ENCODE results near the gene USP7. TPM values are rescaled to one million over a fixed set of nuclear protein-coding genes. Genes with fewer than 3 reads are reported as not detected.

USP7 gene
- total RNA-seq, 1 experiment from 2014 or later = 125 TPM

DNA sequence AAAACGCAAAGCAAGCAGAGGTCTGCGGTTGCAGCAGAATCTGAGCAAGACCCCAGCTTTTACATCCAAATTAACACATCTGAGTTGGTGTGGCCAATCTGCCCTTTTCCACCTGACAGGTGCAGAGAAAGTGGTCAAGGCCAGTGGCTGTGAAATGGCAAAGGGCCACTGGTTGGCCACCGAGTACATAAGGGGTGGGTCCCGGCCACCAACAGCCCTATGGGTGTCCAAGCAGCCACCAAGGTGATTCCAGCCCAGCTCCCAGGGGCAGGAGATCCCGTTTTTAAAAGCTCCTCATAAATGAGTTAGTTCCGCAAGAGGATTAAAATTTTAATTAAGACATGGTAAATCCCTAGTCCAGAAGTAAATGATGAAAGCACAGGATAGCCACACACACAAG is 29.1 kb downstream of the USP7 start:
- TF ChIP-seq TCF7L2 (IDR thresholded peaks at IDR 0.05; ENCODE audit: low read depth, low read length) = no peak
- TF ChIP-seq, protein P1, sequence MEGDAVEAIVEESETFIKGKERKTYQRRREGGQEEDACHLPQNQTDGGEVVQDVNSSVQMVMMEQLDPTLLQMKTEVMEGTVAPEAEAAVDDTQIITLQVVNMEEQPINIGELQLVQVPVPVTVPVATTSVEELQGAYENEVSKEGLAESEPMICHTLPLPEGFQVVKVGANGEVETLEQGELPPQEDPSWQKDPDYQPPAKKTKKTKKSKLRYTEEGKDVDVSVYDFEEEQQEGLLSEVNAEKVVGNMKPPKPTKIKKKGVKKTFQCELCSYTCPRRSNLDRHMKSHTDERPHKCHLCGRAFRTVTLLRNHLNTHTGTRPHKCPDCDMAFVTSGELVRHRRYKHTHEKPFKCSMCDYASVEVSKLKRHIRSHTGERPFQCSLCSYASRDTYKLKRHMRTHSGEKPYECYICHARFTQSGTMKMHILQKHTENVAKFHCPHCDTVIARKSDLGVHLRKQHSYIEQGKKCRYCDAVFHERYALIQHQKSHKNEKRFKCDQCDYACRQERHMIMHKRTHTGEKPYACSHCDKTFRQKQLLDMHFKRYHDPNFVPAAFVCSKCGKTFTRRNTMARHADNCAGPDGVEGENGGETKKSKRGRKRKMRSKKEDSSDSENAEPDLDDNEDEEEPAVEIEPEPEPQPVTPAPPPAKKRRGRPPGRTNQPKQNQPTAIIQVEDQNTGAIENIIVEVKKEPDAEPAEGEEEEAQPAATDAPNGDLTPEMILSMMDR (IDR thresholded peaks at IDR 0.05) = no peak
- TF ChIP-seq POLR2AphosphoS5 (IDR thresholded peaks at IDR 0.05; ENCODE audit: low read depth, low read length) = no peak
- CTCF ChIA-PET = interaction anchor here (0.7 to 0.9 kb wide), 2 partner anchors 13 to 62 kb away, joined by 3 to 5 read pairs; no protein-coding TSS in a partner anchor
- ATAC-seq (no peak), DNase-seq (ENCODE audit: low read depth, low spot score) (no peak)
- Histone ChIP-seq H3K27ac (ENCODE audit: low read length) (no peak overlapping the region), H3K36me3 (ENCODE audit: control insufficient read depth, insufficient read depth, low read length) (no peaks in the 10 kb centered on the region; the same call in 1 of the 2 replicates), H3K4me1 (ENCODE audit: control insufficient read depth, insufficient read depth, low read length) (peaks cover 29% of the 10 kb centered on the region), H3K9me3 (ENCODE audit: control insufficient read depth, insufficient read depth, low read depth, low read length) (no peaks in the 10 kb centered on the region), H3K27me3 (ENCODE audit: control insufficient read depth, insufficient read depth, low read length) (no peaks in the 10 kb centered on the region), H3K4me3 (ENCODE audit: low read depth in 2 of 2, low read length in 2 of 2) (no peak overlapping the region)
- intact Hi-C loops (cut with micrococcal nuclease; ENCODE audit: unreplicated experiment) = no loop called here
- no TSS peak for BruUV-seq (replicated peaks)
- in situ Hi-C loops (cut with HindIII; ENCODE audit: low pct_unique_long_range_greater_than_20kb, low sequenced_read_pairs) = no loop called here
- POLR2A ChIA-PET = no interaction called here

DNA sequence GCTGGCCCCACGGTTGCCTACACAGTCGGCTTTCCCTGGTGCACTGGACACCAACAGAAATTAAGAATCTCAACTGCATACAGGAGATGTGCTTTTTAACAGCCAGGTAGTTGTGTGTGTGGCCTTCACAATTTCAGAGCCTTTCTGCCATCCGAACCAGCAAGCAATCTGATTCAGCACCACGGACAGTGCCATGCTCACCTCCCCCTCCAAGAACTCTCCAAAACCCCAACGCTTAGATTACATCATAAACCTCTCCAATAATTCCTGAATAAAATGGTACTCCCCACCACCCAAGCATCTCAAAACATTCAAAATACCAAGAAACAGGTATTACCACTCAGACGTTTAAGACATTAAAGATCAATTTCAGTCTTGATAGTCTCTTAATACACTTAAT is 31.8 kb downstream of the USP7 start:
- H3K9me3 ChIP-seq (ENCODE audit: control insufficient read depth, insufficient read depth, low read depth, low read length) = no peaks in the 10 kb centered on the region
- no TSS peak for BruUV-seq (replicated peaks)
- intact Hi-C loops (cut with micrococcal nuclease; ENCODE audit: unreplicated experiment) = no loop called here
- ATAC-seq (no peak), DNase-seq (ENCODE audit: low read depth, low spot score) (no peak)
- no peak overlapping the region for H3K4me3 ChIP-seq (ENCODE audit: low read depth in 2 of 2, low read length in 2 of 2)
- no peaks in the 10 kb centered on the region for H3K27me3 ChIP-seq (ENCODE audit: control insufficient read depth, insufficient read depth, low read length)
- peaks cover 2% of the 10 kb centered on the region; the same call in 1 of the 2 replicates for H3K36me3 ChIP-seq (ENCODE audit: control insufficient read depth, insufficient read depth, low read length)
- TF ChIP-seq, protein P1 (IDR thresholded peaks at IDR 0.05) = no peak
- TF ChIP-seq TCF7L2 (IDR thresholded peaks at IDR 0.05; ENCODE audit: low read depth, low read length) (no peak), POLR2AphosphoS5 (IDR thresholded peaks at IDR 0.05; ENCODE audit: low read depth, low read length) (no peak), SIN3A (IDR thresholded peaks at IDR 0.05; ENCODE audit: borderline replicate concordance, insufficient read depth, low read depth, low read length) (no peak)
- TF ChIP-seq, protein P2, sequence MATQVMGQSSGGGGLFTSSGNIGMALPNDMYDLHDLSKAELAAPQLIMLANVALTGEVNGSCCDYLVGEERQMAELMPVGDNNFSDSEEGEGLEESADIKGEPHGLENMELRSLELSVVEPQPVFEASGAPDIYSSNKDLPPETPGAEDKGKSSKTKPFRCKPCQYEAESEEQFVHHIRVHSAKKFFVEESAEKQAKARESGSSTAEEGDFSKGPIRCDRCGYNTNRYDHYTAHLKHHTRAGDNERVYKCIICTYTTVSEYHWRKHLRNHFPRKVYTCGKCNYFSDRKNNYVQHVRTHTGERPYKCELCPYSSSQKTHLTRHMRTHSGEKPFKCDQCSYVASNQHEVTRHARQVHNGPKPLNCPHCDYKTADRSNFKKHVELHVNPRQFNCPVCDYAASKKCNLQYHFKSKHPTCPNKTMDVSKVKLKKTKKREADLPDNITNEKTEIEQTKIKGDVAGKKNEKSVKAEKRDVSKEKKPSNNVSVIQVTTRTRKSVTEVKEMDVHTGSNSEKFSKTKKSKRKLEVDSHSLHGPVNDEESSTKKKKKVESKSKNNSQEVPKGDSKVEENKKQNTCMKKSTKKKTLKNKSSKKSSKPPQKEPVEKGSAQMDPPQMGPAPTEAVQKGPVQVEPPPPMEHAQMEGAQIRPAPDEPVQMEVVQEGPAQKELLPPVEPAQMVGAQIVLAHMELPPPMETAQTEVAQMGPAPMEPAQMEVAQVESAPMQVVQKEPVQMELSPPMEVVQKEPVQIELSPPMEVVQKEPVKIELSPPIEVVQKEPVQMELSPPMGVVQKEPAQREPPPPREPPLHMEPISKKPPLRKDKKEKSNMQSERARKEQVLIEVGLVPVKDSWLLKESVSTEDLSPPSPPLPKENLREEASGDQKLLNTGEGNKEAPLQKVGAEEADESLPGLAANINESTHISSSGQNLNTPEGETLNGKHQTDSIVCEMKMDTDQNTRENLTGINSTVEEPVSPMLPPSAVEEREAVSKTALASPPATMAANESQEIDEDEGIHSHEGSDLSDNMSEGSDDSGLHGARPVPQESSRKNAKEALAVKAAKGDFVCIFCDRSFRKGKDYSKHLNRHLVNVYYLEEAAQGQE (IDR thresholded peaks at IDR 0.05; ENCODE audit: insufficient read depth in 1 of 2, low read depth in 2 of 2, low read length in 1 of 2) = peak; percentile 96 to 97
- in situ Hi-C loops (cut with HindIII; ENCODE audit: low pct_unique_long_range_greater_than_20kb, low sequenced_read_pairs) = no loop called here
- H3K4me1 ChIP-seq (ENCODE audit: control insufficient read depth, insufficient read depth, low read length) = peaks cover 12% of the 10 kb centered on the region
- H3K27ac ChIP-seq (ENCODE audit: low read length) = no peak overlapping the region
- POLR2A ChIA-PET = no interaction called here
- CTCF ChIA-PET = interaction anchor here (2.0 kb wide), 1 partner anchor 77 kb away, joined by 6 read pairs; no protein-coding TSS in a partner anchor

Data from Panc1 (cell line).